ENCODE data around the gene HBA1.
"Not testable (repeated sequence)": the region's sequence is repeated elsewhere in the genome, so short reads cannot be mapped to it uniquely, and the experiment has no call there.

The HBA1 gene

DNA sequence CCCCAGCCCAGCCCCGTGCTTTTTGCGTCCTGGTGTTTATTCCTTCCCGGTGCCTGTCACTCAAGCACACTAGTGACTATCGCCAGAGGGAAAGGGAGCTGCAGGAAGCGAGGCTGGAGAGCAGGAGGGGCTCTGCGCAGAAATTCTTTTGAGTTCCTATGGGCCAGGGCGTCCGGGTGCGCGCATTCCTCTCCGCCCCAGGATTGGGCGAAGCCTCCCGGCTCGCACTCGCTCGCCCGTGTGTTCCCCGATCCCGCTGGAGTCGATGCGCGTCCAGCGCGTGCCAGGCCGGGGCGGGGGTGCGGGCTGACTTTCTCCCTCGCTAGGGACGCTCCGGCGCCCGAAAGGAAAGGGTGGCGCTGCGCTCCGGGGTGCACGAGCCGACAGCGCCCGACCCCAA is 474 bp upstream of the HBA1 start:
- not testable (repeated sequence) for DNase-seq

DNA sequence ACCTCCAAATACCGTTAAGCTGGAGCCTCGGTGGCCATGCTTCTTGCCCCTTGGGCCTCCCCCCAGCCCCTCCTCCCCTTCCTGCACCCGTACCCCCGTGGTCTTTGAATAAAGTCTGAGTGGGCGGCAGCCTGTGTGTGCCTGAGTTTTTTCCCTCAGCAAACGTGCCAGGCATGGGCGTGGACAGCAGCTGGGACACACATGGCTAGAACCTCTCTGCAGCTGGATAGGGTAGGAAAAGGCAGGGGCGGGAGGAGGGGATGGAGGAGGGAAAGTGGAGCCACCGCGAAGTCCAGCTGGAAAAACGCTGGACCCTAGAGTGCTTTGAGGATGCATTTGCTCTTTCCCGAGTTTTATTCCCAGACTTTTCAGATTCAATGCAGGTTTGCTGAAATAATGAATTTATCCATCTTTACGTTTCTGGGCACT is 928 bp downstream of the HBA1 start:
- no peak for DNase-seq

DNA sequence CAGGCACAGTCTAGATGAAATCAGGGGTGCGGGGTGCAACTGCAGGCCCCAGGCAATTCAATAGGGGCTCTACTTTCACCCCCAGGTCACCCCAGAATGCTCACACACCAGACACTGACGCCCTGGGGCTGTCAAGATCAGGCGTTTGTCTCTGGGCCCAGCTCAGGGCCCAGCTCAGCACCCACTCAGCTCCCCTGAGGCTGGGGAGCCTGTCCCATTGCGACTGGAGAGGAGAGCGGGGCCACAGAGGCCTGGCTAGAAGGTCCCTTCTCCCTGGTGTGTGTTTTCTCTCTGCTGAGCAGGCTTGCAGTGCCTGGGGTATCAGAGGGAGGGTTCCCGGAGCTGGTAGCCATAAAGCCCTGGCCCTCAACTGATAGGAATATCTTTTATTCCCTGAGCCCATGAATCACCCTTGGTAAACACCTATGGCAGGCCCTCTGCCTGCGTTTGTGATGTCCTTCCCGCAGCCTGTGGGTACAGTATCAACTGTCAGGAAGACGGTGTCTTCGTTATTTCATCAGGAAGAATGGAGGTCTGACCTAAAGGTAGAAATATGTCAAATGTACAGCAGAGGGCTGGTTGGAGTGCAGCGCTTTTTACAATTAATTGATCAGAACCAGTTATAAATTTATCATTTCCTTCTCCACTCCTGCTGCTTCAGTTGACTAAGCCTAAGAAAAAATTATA is 1.6 kb downstream of the HBA1 start:
- DNase-seq = no peak

DNA sequence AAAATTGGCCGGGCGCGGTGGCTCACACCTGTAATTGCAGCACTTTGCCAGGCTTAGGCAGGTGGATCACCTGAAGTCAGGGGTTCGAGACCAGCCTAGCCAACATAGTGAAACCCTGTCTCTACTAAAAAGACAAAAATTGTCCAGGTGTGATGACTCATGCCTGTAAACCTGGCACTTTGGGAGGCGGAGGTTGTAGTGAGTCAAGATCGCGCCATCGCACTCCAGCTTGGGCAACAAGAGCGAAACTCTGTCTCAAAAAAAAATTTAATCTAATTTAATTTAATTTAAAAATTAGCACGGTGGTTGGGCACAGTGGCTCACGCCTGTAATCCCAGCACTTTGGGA is 2.2 kb downstream of the HBA1 start:
- no peak for DNase-seq

DNA sequence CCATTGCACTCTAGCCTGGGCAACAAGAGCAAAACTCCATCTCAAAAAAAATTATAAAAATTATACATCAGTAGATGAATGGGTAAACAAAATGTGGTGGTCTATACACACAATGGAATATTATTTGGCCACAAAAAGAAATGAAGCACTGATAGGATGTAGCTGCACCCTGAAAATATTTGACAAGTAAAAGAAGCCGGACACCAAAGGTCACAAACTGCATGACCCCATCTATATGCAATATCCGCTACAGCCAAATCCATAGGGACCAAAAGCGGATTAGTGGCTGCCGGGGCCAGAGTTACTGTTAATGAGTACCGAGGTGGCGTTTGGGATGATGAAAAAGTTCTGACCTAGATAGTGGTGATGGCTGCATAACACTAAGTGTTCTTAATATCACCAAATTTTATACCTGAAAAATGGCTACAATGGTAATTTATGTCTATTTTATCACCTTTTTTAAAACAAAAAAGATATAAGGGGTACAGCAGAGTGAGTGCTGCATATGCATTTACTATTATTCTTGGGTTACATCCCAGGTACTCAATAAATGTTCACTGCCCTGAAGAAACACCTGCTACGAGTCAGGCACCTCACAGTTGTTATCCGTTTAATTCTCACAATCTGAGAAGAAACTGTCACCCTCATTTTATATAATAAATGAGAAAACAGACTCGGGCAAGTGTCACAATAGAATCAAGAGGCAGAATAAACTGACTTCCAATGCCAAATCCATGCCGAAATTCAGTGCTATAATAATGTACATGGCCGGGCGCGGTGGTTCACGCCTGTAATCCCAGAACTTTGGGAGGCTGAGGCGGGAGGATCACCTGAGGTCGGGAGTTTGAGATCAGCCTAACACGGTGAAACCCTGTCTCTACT is 3.0 kb downstream of the HBA1 start:
- DNase-seq = no peak

DNA sequence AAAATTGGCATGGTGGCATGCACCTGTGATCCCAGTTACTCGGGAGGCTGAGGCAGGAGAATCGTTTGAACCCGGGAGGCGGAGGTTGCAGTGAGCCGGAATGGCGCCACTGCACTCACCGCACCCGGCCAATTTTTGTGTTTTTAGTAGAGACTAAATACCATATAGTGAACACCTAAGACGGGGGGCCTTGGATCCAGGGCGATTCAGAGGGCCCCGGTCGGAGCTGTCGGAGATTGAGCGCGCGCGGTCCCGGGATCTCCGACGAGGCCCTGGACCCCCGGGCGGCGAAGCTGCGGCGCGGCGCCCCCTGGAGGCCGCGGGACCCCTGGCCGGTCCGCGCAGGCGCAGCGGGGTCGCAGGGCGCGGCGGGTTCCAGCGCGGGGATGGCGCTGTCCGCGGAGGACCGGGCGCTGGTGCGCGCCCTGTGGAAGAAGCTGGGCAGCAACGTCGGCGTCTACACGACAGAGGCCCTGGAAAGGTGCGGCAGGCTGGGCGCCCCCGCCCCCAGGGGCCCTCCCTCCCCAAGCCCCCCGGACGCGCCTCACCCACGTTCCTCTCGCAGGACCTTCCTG is 3.7 kb downstream of the HBA1 start, which contains the start of gene HBQ1:
Gene HBQ1, plus strand, starts transcription at position 359 of the 575 bp plus-strand sequence. Its CDS starts 28 bp downstream, at position 387.
- no peak for DNase-seq

DNA sequence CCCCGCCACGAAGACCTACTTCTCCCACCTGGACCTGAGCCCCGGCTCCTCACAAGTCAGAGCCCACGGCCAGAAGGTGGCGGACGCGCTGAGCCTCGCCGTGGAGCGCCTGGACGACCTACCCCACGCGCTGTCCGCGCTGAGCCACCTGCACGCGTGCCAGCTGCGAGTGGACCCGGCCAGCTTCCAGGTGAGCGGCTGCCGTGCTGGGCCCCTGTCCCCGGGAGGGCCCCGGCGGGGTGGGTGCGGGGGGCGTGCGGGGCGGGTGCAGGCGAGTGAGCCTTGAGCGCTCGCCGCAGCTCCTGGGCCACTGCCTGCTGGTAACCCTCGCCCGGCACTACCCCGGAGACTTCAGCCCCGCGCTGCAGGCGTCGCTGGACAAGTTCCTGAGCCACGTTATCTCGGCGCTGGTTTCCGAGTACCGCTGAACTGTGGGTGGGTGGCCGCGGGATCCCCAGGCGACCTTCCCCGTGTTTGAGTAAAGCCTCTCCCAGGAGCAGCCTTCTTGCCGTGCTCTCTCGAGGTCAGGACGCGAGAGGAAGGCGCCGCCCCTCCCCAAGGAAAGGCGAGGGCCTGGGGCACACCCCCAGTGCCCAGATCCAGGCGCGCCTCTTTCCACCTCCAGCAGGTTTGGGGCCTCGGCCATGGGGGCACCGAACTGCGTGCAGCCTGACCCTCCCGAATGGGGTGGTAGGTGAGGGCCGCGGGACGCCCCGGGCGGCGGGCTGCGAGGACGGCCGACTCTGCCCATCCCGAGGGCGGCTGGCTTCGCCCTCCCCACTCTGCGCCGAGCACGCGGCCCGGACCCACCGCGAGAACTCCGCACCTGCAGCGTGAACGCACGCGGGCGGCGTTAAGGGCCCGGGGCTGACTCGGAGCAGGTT is 4.4 kb downstream of the HBA1 start:
- DNase-seq = no peak

DNA sequence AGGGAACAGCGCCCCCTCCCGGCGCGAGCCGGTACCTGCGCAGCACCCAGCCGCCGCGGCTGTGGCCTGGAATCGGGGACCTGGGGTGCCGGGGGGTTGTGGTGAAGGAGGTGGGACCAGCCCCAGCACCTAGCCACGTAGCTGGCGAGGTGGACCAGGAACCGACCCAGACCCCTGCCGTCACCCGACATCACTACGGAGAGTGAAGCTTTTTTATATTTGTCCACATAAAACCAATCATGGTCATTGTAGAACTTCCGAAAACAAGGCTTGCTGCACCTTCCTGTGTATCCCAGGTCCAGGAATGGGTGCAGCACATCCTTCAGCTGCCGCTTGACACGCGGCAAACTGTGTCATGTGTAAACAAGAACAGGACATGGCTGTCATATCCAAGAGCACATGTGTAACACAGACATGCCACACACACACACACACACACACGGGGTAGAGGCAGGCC is 5.1 kb downstream of the HBA1 start:
- DNase-seq = no peak

DNA sequence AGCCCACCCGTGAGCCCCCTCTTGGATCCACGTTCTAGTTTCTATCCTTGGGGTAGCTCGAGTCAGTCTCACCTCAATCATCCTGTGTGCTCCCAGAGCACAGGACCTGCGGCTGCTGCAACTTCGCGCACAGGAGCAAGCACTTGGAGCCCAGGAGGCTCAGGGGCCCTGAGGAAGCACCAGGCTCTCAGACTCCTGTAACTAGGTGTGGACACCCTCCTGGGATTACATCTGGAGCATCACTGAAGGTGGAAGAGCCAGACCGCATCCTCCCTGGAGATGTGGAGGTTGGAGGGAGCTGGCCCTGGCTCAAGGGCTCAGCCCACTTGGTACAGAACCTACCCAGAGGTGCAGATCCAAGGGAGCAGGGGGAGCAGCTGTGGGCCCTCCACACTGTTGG is 6.5 kb downstream of the HBA1 start:
- no peak for DNase-seq

DNA sequence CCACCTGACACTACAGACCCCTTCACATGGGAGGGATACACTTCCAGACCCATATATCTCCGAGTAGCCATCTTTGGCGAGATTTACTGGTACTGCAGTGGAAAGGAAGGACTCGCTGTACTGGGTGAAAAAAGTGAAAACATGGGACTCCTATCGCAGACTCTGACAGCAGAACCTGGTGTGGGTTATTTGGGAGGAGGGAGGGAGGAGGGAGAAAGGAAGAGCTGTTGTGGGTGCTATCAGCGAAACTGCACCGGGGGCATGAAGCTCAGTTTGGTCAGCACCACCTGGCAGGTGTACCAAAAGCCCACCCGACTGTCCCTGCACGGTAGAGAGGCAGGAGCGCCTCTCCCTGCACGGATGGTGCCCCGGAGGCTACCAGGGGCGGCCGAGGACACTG is 8.7 kb downstream of the HBA1 start:
- no peak for DNase-seq

DNA sequence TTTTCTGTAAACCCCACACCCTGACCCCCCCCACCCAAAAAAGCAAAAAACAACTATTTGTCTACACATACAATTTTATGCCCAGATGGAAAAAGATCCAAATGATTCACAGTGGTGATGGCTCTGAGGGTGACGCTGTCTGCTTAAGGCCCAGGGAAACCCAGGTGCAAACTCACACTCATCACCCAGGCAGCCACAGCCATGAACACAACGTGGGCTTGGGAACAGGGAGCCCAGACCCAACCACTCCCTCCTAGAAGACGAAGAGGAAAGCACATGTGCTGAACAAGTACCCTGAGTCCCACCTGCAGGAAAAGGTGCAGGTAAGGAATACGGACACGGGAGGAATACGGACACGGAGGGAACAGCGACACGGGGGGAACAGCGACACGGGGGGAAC is 9.2 kb downstream of the HBA1 start:
- DNase-seq = no peak

DNA sequence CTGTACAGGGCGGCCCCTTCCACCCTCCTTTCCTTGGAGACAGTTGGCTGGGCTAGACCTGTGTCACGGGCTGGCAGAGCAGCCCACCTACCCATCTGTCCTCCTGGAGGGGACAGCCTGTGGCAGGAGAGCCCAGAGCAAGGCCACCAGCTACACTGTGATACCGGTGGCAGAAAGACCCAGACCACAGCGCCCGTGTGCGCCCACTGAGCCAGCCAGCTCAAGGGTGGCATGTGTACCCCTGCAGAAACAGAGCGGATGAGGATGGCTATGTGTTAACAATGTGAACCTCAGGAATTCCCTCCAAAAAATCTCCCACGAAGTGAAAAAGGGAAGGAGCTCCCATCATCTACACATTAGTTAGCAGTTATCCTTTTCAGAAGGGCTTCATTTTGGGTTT is 10.8 kb downstream of the HBA1 start:
- DNase-seq = no peak

DNA sequence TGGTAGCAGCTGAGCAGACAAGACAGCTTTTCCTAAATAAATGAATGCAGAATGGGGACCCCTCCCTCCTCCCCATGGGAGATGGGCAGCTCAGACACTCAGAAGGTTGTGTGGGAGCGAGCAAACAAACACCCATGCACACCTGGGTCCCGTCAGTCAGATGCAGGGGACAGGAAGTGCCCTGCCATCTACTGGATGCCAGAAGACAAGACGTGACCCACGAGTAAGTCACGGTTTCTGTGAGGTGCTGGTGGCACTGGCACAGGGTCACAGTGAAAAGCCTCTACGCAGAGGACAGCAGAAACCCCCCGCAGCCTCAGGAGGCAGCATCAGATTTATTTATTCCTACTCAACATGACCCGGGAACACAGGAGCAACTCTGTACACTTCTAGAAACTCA is 12.2 kb downstream of the HBA1 start:
- DNase-seq = no peak

DNA sequence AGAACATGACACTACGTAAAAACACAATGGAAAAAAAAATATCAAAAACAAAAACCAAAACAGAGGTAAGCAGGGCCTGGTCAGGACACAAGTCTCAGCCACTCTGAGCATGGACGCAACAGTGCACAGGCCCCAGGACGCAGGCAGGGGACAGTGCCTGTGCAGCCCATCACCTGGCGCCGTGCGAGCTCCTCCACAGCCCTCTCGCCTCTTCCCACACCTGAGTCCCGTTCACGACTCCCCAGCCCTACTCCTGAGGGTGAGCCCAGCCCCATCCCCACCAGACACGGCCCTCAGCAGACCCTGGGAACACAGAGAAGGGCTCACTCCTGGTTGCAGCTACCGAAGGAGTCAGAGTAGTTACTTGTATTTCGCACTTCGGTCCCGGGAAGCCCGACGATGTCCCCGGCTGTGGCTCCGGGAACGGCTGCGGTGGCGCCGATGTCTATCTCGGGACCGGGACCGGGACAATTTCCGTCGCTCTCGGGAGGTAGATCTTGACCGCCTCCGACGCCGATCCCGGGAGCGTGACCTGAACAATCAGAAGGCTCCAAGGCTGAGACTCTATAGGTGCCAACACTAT is 13.2 kb downstream of the HBA1 start:
- no peak for DNase-seq

DNA sequence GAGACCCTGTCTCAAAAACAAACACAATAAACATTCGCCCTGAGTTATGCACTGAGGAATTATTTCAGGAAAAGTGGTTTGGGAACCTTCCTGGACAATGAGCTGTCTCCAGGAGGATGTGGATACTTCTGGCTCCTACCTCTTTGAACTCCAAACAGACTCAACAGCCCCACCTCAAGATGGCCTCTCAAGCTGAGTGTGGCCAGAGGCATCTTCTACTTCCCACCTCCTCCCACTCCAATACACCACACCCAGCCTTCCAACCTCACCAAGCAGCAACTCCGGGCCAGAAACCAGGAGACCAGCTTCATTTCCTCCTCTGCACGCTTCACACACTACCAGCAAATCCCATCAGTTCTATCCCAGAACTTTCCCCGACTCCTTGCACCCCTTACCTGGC is 15.4 kb downstream of the HBA1 start:
- DNase-seq = no peak

DNA sequence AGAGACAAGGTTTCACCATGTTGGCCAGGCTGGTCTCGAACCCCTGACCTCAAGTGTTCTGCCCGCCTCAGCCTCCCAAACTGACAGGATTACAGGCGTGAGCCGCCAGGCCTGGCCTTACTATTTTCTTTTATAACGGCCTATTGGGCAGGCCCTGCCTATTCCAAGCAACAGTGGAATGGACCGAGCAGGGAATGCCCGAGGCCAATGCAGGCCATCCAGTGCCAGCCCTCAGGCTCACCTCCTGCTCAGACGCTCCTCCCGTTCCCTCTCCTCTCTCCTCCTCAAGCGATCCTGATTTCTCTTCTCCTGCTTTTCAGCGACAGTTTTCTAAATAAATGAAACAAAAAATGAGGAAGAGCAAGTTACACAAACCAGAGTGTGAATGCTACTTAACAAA is 16.2 kb downstream of the HBA1 start:
- no peak for DNase-seq

DNA sequence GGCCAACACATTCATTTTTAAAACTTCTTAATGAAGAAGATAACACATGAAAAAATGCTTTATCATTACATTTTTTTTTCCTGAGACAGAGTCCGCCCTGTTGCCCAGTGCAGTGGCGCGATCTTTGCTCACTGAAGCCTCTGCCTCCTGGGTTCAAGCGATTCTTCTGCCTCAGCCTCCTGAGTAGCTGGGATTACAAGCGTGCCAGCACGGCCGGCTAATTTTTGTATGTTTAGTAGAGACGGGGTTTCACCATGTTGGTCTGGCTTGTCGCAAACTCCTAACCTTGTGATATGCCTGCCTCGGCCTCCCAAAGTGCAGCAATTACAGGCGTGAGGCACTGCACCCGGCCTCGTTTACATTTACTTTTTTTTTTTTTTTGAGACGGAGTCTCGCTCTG is 17.0 kb downstream of the HBA1 start:
- DNase-seq = no peak

DNA sequence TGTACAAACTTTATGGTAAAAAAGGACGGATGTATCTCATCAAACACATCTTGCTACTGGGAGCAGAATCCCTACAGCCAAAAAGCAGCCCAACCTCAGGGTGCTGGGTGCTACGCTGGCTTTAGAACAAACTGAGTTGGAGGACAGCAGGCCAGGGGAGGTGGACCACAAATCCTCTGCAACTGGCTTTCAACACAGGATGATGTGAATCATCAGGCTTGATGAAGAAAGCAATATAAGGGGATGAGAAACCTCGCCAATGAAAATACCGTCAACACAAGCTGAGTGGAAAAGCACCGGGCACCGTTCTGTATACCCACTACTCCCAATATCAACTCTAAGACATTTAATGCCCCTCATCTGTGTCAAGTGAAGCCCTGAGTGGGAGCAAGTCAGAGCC is 18.0 kb downstream of the HBA1 start:
- no peak for DNase-seq

DNA sequence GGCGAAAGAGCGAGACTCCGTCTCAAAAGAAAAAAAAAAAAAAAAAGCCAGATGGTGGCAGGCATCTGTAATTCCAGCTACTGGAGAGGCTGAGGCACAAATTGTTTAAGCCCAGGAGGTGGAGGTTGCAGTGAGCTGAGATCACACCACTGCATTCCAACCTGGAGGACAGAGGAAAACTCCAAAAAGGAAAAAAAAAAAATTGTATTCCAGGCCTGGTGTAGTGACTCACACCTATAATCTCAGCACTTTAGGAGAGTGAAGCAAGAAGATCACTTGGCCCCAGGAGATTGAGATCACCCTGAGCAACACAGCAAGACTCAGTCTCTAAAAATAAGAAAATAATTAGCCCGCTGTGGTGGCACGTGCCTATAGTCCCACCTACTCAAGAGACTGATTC is 23.9 kb downstream of the HBA1 start:
- DNase-seq = no peak

DNA sequence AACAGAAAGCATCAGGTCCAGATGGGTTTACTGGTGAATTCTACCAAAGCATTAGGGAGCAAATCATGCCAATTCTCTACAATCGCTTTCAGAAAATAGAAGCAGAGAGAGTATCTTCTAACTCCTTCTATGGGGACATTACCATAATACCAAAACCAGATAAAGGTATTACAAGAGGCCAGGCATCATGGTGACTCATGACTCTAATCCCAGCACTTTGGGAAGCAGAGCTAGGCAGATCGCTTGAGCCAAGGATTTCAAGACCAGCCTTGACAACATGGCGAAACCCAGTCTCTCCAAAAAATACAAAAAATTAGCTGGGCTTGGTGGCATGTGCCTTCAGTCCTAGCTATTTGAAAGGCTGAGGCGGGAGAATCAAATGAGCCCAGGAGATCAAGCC is 26.8 kb downstream of the HBA1 start:
- DNase-seq = no peak

DNA sequence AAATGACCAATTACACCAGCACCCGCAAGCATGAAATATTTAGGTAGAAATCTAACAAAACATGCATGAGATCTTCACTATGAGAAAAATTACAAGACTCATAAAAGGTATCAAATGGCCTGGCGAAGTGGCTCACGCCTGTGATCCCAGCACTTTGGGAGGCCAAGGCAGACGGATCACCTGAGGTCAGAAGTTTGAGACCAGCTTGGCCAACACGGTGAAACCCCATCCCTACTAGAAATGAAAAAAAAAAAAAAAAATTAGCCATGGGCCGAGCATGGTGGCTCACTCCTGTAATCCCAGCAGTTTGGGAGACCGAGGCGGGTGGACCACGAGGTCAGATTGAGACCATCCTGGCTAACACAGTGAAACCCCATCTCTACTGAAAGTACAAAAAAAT is 27.6 kb downstream of the HBA1 start:
- DNase-seq = not testable (repeated sequence)

DNA sequence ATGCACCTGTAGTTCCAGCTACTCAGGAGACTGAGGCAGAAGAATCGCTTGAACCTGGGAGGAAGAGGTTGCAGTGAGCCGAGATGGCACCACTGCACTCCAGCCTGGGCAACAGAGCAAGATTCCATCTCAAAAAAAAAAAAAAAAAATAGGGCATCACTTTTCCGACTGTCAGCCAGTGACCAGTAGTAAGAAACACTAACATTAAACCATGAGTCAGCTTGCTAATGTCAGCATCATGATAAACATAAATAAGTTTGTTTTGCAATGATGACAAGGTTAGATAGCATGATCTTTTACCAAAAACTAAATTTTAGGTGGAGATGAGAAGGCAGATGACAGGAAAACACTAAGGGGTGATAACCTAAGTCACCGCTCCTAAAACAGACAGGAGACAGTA is 32.9 kb downstream of the HBA1 start:
- not testable (repeated sequence) for DNase-seq
